Gastrocnemius medialis (tissue), 4 donors: ENCODE results near the gene ANKS1B. TPM values are rescaled to one million over a fixed set of nuclear protein-coding genes. Genes with fewer than 3 reads are reported as not detected.
"Not testable (repeated sequence)": the region's sequence is repeated elsewhere in the genome, so short reads cannot be mapped to it uniquely, and the experiment has no call there.

Source experiments
- ATAC-seq, 2 donors: fragments of 150-250 bp; one replicate each; pipeline ENCODE4 v1.9.1; 2016
- DNase-seq, 2 donors: peaks; one replicate each; pipeline ENCODE4 v3.0.0-alpha.2; 2019
- H3K27ac ChIP-seq, 4 donors: fragments of 200-600 bp; sonication (generic); 1 replicate in 1 of 4; 2 replicates in 3 of 4; pipeline ENCODE4 v1.5.1; 2016 to 2018; ENCODE audit warnings: mild to moderate bottlenecking in 2 of 4, moderate library complexity in 1 of 4
- H3K27me3 ChIP-seq, 3 donors: fragments of 200-600 bp; sonication (generic) in 2 of 3; 1 replicate in 1 of 3; 2 replicates in 2 of 3; pipeline versions ENCODE4 v1.5.1 to v1.6.0; 2016 to 2019; ENCODE audit warnings: mild to moderate bottlenecking in 1 of 3, moderate library complexity in 1 of 3
- H3K36me3 ChIP-seq, 2 donors: fragments of 200-600 bp; sonication (generic) in 1 of 2; one replicate each; pipeline ENCODE4 v1.5.1; 2017 to 2018
- H3K4me1 ChIP-seq, 2 donors: fragments of 200-600 bp; sonication (generic) in 1 of 2; one replicate each; pipeline ENCODE4 v1.5.1; 2016 to 2017; ENCODE audit warnings: mild to moderate bottlenecking in 2 of 2
- H3K4me3 ChIP-seq, 4 donors: fragments of 200-600 bp; sonication (generic) in 3 of 4; 1 replicate in 1 of 4; 2 replicates in 3 of 4; pipeline ENCODE4 v1.5.1; 2016 to 2019; ENCODE audit warnings: mild to moderate bottlenecking in 2 of 4
- H3K9me3 ChIP-seq, 3 donors: fragments of 200-600 bp; sonication (generic) in 2 of 3; 1 replicate in 1 of 3; 2 replicates in 2 of 3; pipeline ENCODE4 v1.5.1; 2016 to 2019
- CTCF ChIP-seq, 5 experiments: fragments of 450-650 bp in 3 of 5; fragments of 200-600 bp in 2 of 5; sonication (generic) in 2 of 5; IDR thresholded peaks in 4 of 5; conservative IDR thresholded peaks in 1 of 5; 1 replicate in 4 of 5; 2 replicates in 1 of 5; pipeline ENCODE4 v1.5.1; 2016 to 2019; ENCODE audit warnings: antibody characterized with exemption in 5 of 5, mild to moderate bottlenecking in 3 of 5, moderate library complexity in 3 of 5
- POLR2A ChIP-seq, 2 donors: fragments of 450-650 bp; IDR thresholded peaks; one replicate each; pipeline ENCODE4 v1.6.1; 2017; ENCODE audit warnings: antibody characterized with exemption in 2 of 2, mild to moderate bottlenecking in 2 of 2, moderate library complexity in 2 of 2
- in situ Hi-C, 4 donors: fragments of 200-750 bp; cut with MboI; loops; one replicate each; pipeline versions ENCODE4 v1.15.0 to v1.8.0; 2017; ENCODE audit warnings: low sequenced_read_pairs in 4 of 4
- intact Hi-C: fragments of 100-400 bp; cut with DNase I; formaldehyde crosslinking; loops from one replicate; pipeline ENCODE4 v1.15.1; 2023; ENCODE audit warnings: low total_unique reads
- total RNA-seq, 4 donors: library from RNA; depleted of rRNA; stranded (reverse); fragments of >200 nt; gene quantifications; one replicate each; pipeline versions ENCODE4 v1.1.0 to v1.2.3, GENCODE V29; 2016

The ANKS1B gene
- total RNA-seq, 4 donors from 2014 or later = 3.9 to 14.5 (median 5.7) TPM

GRCh38 chr12:99806304-99806703 is 178.4 kb downstream of the ANKS1B start:
- Histone ChIP-seq H3K4me3 (no peak overlapping the region), H3K27ac (no peak overlapping the region), H3K27me3 (no peaks in the 10 kb centered on the region), H3K4me1 (no peaks in the 10 kb centered on the region), H3K9me3 (no peaks in the 10 kb centered on the region), H3K36me3 (no peaks in the 10 kb centered on the region)
- TF ChIP-seq CTCF (IDR thresholded peaks at IDR 0.05 in 4 of 5, conservative IDR thresholded peaks at IDR 0.05 in 1 of 5) (no peak), POLR2A (IDR thresholded peaks at IDR 0.05) (no peak)
- intact Hi-C loops = no loop called here
- DNase-seq (no peak), ATAC-seq (no peak)
- in situ Hi-C loops = loop anchor here in 2 of 4 donors (25.0 kb wide), 2 partner anchors 181 to 406 kb away; partner anchors contain the start of genes ACTR6 (in 1 of the 2) and ANKS1B (in 1 of the 2)

- DNase-seq (no peak), ATAC-seq (no peak)
- no peaks in the 10 kb centered on the region for H3K27me3 ChIP-seq
- H3K27ac ChIP-seq = no peak overlapping the region
- intact Hi-C loops = no loop called here
- no peaks in the 10 kb centered on the region for H3K4me1 ChIP-seq
- in situ Hi-C loops = loop anchor here in 2 of 4 donors (25.0 kb wide), 2 partner anchors 183 to 408 kb away; partner anchors contain the start of genes ACTR6 (in 1 of the 2) and ANKS1B (in 1 of the 2)
- H3K36me3 ChIP-seq = no peaks in the 10 kb centered on the region
- TF ChIP-seq CTCF (IDR thresholded peaks at IDR 0.05 in 4 of 5, conservative IDR thresholded peaks at IDR 0.05 in 1 of 5) = no peak
- no peak for TF ChIP-seq POLR2A (IDR thresholded peaks at IDR 0.05)
- no peak overlapping the region for H3K4me3 ChIP-seq
- H3K9me3 ChIP-seq = no peaks in the 10 kb centered on the region
These were observed 180.0 kb downstream of the ANKS1B start for GRCh38 chr12:99804715-99805114.

GRCh38 chr12:99800605-99801004 is 184.1 kb downstream of the ANKS1B start:
- TF ChIP-seq CTCF (IDR thresholded peaks at IDR 0.05 in 4 of 5, conservative IDR thresholded peaks at IDR 0.05 in 1 of 5) (no peak), POLR2A (IDR thresholded peaks at IDR 0.05) (no peak)
- Histone ChIP-seq H3K27me3 (no peaks in the 10 kb centered on the region), H3K27ac (no peak overlapping the region), H3K4me3 (no peak overlapping the region), H3K9me3 (no peaks in the 10 kb centered on the region), H3K36me3 (no peaks in the 10 kb centered on the region), H3K4me1 (no peaks in the 10 kb centered on the region)
- ATAC-seq (no peak), DNase-seq (no peak)
- intact Hi-C loops (no loop called here), in situ Hi-C loops (loop anchor here in 2 of 4 donors (25.0 kb wide), 2 partner anchors 187 to 412 kb away; partner anchors contain the start of genes ACTR6 (in 1 of the 2) and ANKS1B (in 1 of the 2))

- H3K36me3 ChIP-seq, H3K4me1 ChIP-seq, H3K4me3 ChIP-seq, H3K27ac ChIP-seq, DNase-seq, H3K27me3 ChIP-seq, in situ Hi-C loops, intact Hi-C loops, H3K9me3 ChIP-seq, ATAC-seq: not testable (repeated sequence)
These were observed 186.8 kb downstream of the ANKS1B start for GRCh38 chr12:99797931-99798330.

- DNase-seq (no peak), ATAC-seq (no peak)
- H3K9me3 ChIP-seq = no peaks in the 10 kb centered on the region
- H3K27me3 ChIP-seq = no peaks in the 10 kb centered on the region
- in situ Hi-C loops (no loop called here), intact Hi-C loops (no loop called here)
- H3K4me3 ChIP-seq = no peak overlapping the region
- no peak overlapping the region for H3K27ac ChIP-seq
- H3K36me3 ChIP-seq = no peaks in the 10 kb centered on the region
- no peaks in the 10 kb centered on the region for H3K4me1 ChIP-seq
- TF ChIP-seq POLR2A (IDR thresholded peaks at IDR 0.05) (no peak), CTCF (IDR thresholded peaks at IDR 0.05 in 4 of 5, conservative IDR thresholded peaks at IDR 0.05 in 1 of 5) (no peak)
These were observed 201.3 kb downstream of the ANKS1B start for GRCh38 chr12:99783421-99783820.
